ENCODE results near the gene HEPACAM.
A peak's percentile ranks its signal among the peaks of the same experiment; 100 is the strongest.

HEPACAM gene

DNA sequence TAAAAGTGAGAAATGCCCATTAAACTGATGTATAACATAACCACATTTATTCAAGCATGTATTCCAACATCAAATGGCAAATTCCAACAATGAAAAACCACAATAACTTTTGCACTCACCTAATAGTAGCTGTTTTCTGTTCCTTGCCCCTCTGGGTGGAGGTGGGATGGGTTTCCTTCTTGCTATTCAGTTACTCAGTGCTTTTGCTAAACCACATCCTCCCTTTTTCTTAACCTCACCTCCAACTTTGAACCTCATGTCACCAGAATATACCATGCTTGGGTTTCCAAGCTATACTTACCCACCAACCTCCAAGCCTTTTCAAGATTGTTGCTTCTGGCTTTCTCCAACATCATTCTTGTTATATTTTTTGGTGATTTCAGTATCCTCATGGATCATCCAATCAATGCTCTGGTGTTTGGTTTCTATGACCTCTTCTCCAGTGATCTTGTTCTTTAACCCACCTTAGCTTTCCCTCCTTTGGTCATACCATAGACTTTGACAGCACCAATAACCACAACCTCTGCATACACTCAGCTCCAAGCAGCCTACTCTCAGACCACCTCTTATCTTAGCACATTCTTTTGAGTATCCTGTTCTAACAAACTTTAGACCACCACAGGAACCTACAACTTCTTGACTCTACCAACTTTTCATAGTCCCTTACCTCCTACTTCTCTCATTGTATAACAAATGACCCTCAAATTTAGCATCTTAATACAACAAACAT, 14.9 kb upstream of the HEPACAM start:
- no peak overlapping the region for H2AFZ ChIP-seq (ENCODE audit: low read depth, low read length)
- no peak overlapping the region for H2BK5ac ChIP-seq (ENCODE audit: low read depth, low read length, poor library complexity, severe bottlenecking)
- no peak overlapping the region for H3K4me3 ChIP-seq (ENCODE audit: insufficient read depth in 1 of 2, low read depth in 1 of 2, low read length in 2 of 2)
- H2BK12ac ChIP-seq (ENCODE audit: low read length in 2 of 2) = no peak overlapping the region
- no peak overlapping the region for H3K27ac ChIP-seq (ENCODE audit: low read length, poor library complexity, severe bottlenecking)
- no peak overlapping the region for H3K4me2 ChIP-seq (ENCODE audit: low read length, poor library complexity, severe bottlenecking)
- no peaks in the 10 kb centered on the region for H3K27me3 ChIP-seq (ENCODE audit: control insufficient read depth in 1 of 2, insufficient read depth in 1 of 2, low read length in 2 of 2)
- DNase-seq = no peak
- no peaks in the 10 kb centered on the region for H3K79me1 ChIP-seq (replicated peaks; ENCODE audit: low read length, poor library complexity, severe bottlenecking)
- no peak overlapping the region for H4K8ac ChIP-seq (ENCODE audit: low read length)
- H3K9ac ChIP-seq (ENCODE audit: low read length) = no peak overlapping the region
- H3K4me1 ChIP-seq (ENCODE audit: control insufficient read depth, insufficient read depth, low read depth, low read length) = peaks cover 2% of the 10 kb centered on the region
- H3K14ac ChIP-seq (ENCODE audit: low read length in 2 of 2) = no peak overlapping the region
- no peaks in the 10 kb centered on the region for H3K36me3 ChIP-seq (ENCODE audit: control insufficient read depth in 1 of 2, insufficient read depth in 2 of 2, low read depth in 1 of 2, low read length in 2 of 2)
- no peak overlapping the region for H2AK5ac ChIP-seq (ENCODE audit: low read length, severe bottlenecking)
- no peak overlapping the region for H4K91ac ChIP-seq (ENCODE audit: low read length)
- no peak overlapping the region for H2BK15ac ChIP-seq (ENCODE audit: low read depth, poor library complexity, severe bottlenecking)
- no peak overlapping the region for H3K23ac ChIP-seq (ENCODE audit: low read length in 2 of 2)
- H3K9me3 ChIP-seq (ENCODE audit: control insufficient read depth, low read length) = peaks cover 2% of the 10 kb centered on the region
- H3K4ac ChIP-seq (ENCODE audit: low read depth in 1 of 2, low read length in 2 of 2) = no peak overlapping the region
- no peak overlapping the region for H2BK120ac ChIP-seq (ENCODE audit: low read depth, low read length)
- H3K18ac ChIP-seq (ENCODE audit: low read depth in 1 of 2, low read length in 2 of 2) = no peak overlapping the region

GRCh38 chr11:124946735-124947141, 10.9 kb upstream of the HEPACAM start:
- Histone ChIP-seq H3K79me1 (replicated peaks; ENCODE audit: low read length, poor library complexity, severe bottlenecking) (no peaks in the 10 kb centered on the region), H4K91ac (ENCODE audit: low read length) (no peak overlapping the region), H2BK5ac (ENCODE audit: low read depth, low read length, poor library complexity, severe bottlenecking) (no peak overlapping the region), H3K4me2 (ENCODE audit: low read length, poor library complexity, severe bottlenecking) (no peak overlapping the region), H3K4ac (ENCODE audit: low read depth in 1 of 2, low read length in 2 of 2) (no peak overlapping the region), H3K9ac (ENCODE audit: low read length) (peak overlapping the region; percentile 68), H2BK12ac (ENCODE audit: low read length in 2 of 2) (no peak overlapping the region), H3K14ac (ENCODE audit: low read length in 2 of 2) (no peak overlapping the region), H2BK120ac (ENCODE audit: low read depth, low read length) (no peak overlapping the region), H3K4me1 (ENCODE audit: control insufficient read depth, insufficient read depth, low read depth, low read length) (no peaks in the 10 kb centered on the region), H2AFZ (ENCODE audit: low read depth, low read length) (no peak overlapping the region), H3K27me3 (ENCODE audit: control insufficient read depth in 1 of 2, insufficient read depth in 1 of 2, low read length in 2 of 2) (no peaks in the 10 kb centered on the region), H3K9me3 (ENCODE audit: control insufficient read depth, low read length) (peaks cover 2% of the 10 kb centered on the region), H4K8ac (ENCODE audit: low read length) (no peak overlapping the region), H3K36me3 (ENCODE audit: control insufficient read depth in 1 of 2, insufficient read depth in 2 of 2, low read depth in 1 of 2, low read length in 2 of 2) (no peaks in the 10 kb centered on the region), H2BK15ac (ENCODE audit: low read depth, poor library complexity, severe bottlenecking) (no peak overlapping the region), H3K18ac (ENCODE audit: low read depth in 1 of 2, low read length in 2 of 2) (no peak overlapping the region), H3K27ac (ENCODE audit: low read length, poor library complexity, severe bottlenecking) (no peak overlapping the region), H2AK5ac (ENCODE audit: low read length, severe bottlenecking) (no peak overlapping the region), H3K23ac (ENCODE audit: low read length in 2 of 2) (no peak overlapping the region), H3K4me3 (ENCODE audit: insufficient read depth in 1 of 2, low read depth in 1 of 2, low read length in 2 of 2) (no peak overlapping the region)
- WGBS = 73% methylated on average over 2 of the region's 2 CpGs
- DNase-seq = no peak

DNA sequence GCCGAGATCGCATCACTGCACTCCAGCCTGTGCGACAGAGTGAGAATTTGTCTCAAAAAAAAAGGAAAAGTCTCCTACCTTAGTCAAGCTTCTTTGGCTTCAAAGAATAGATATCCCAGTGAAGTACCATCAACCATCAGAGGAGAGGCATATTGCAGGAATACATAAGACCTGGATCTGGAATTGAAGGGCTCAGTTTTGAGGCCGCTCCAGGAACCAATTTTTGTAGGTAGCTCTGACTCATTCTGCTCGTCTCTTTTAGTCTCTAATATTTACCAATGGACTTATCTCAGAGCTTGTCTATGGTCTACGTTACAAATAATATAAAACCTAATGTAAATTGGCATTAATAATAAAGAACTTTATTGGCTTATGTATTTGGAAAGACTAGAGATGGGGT, 10.0 kb upstream of the HEPACAM start:
- no peaks in the 10 kb centered on the region for H3K79me1 ChIP-seq (replicated peaks; ENCODE audit: low read length, poor library complexity, severe bottlenecking)
- H2BK120ac ChIP-seq (ENCODE audit: low read depth, low read length) = no peak overlapping the region
- H2BK15ac ChIP-seq (ENCODE audit: low read depth, poor library complexity, severe bottlenecking) = no peak overlapping the region
- DNase-seq = no peak
- H3K4me3 ChIP-seq (ENCODE audit: insufficient read depth in 1 of 2, low read depth in 1 of 2, low read length in 2 of 2) = no peak overlapping the region
- H2BK5ac ChIP-seq (ENCODE audit: low read depth, low read length, poor library complexity, severe bottlenecking) = no peak overlapping the region
- no peak overlapping the region for H3K9ac ChIP-seq (ENCODE audit: low read length)
- H3K23ac ChIP-seq (ENCODE audit: low read length in 2 of 2) = no peak overlapping the region
- H4K8ac ChIP-seq (ENCODE audit: low read length) = no peak overlapping the region
- no peak overlapping the region for H3K18ac ChIP-seq (ENCODE audit: low read depth in 1 of 2, low read length in 2 of 2)
- no peak overlapping the region for H2AK5ac ChIP-seq (ENCODE audit: low read length, severe bottlenecking)
- no peaks in the 10 kb centered on the region for H3K27me3 ChIP-seq (ENCODE audit: control insufficient read depth in 1 of 2, insufficient read depth in 1 of 2, low read length in 2 of 2)
- no peak overlapping the region for H4K91ac ChIP-seq (ENCODE audit: low read length)
- H3K4me1 ChIP-seq (ENCODE audit: control insufficient read depth, insufficient read depth, low read depth, low read length) = no peaks in the 10 kb centered on the region
- 40% methylated on average over 3 of the region's 6 CpGs for WGBS
- no peak overlapping the region for H2BK12ac ChIP-seq (ENCODE audit: low read length in 2 of 2)
- H3K4ac ChIP-seq (ENCODE audit: low read depth in 1 of 2, low read length in 2 of 2) = no peak overlapping the region
- H3K9me3 ChIP-seq (ENCODE audit: control insufficient read depth, low read length) = peaks cover 2% of the 10 kb centered on the region
- H2AFZ ChIP-seq (ENCODE audit: low read depth, low read length) = no peak overlapping the region
- H3K14ac ChIP-seq (ENCODE audit: low read length in 2 of 2) = no peak overlapping the region
- H3K4me2 ChIP-seq (ENCODE audit: low read length, poor library complexity, severe bottlenecking) = no peak overlapping the region
- no peak overlapping the region for H3K27ac ChIP-seq (ENCODE audit: low read length, poor library complexity, severe bottlenecking)
- H3K36me3 ChIP-seq (ENCODE audit: control insufficient read depth in 1 of 2, insufficient read depth in 2 of 2, low read depth in 1 of 2, low read length in 2 of 2) = no peaks in the 10 kb centered on the region

DNA sequence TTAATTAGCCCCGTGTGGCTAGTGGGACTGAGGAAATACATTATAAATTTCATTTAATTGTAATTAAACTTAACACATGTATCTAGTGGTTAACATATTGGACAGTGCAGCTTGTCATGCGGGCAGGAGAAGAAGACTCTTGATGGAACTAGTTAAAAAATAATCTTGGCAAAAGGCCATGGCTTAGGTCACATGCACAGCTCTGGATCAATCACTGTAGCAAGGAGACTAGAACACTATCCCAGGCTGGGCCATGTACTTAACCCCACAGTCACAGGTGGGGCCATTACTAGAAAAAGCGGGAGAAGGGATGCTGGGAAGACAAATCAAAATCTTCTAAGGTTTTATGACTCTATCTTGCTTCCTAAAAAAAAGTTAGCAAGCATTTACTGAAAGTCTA, 8.7 kb upstream of the HEPACAM start:
- Histone ChIP-seq H3K23ac (ENCODE audit: low read length in 2 of 2) (no peak overlapping the region), H3K4ac (ENCODE audit: low read depth in 1 of 2, low read length in 2 of 2) (no peak overlapping the region), H3K9me3 (ENCODE audit: control insufficient read depth, low read length) (peaks cover 2% of the 10 kb centered on the region), H3K27ac (ENCODE audit: low read length, poor library complexity, severe bottlenecking) (no peak overlapping the region), H2AFZ (ENCODE audit: low read depth, low read length) (no peak overlapping the region), H3K4me3 (ENCODE audit: insufficient read depth in 1 of 2, low read depth in 1 of 2, low read length in 2 of 2) (no peak overlapping the region), H2BK15ac (ENCODE audit: low read depth, poor library complexity, severe bottlenecking) (no peak overlapping the region), H2BK12ac (ENCODE audit: low read length in 2 of 2) (no peak overlapping the region), H2AK5ac (ENCODE audit: low read length, severe bottlenecking) (no peak overlapping the region), H3K79me1 (replicated peaks; ENCODE audit: low read length, poor library complexity, severe bottlenecking) (no peaks in the 10 kb centered on the region), H3K36me3 (ENCODE audit: control insufficient read depth in 1 of 2, insufficient read depth in 2 of 2, low read depth in 1 of 2, low read length in 2 of 2) (no peaks in the 10 kb centered on the region), H4K8ac (ENCODE audit: low read length) (no peak overlapping the region), H3K4me1 (ENCODE audit: control insufficient read depth, insufficient read depth, low read depth, low read length) (no peaks in the 10 kb centered on the region), H4K91ac (ENCODE audit: low read length) (no peak overlapping the region), H3K18ac (ENCODE audit: low read depth in 1 of 2, low read length in 2 of 2) (no peak overlapping the region), H3K14ac (ENCODE audit: low read length in 2 of 2) (no peak overlapping the region), H3K9ac (ENCODE audit: low read length) (no peak overlapping the region), H2BK5ac (ENCODE audit: low read depth, low read length, poor library complexity, severe bottlenecking) (no peak overlapping the region), H2BK120ac (ENCODE audit: low read depth, low read length) (no peak overlapping the region), H3K4me2 (ENCODE audit: low read length, poor library complexity, severe bottlenecking) (no peak overlapping the region), H3K27me3 (ENCODE audit: control insufficient read depth in 1 of 2, insufficient read depth in 1 of 2, low read length in 2 of 2) (no peaks in the 10 kb centered on the region)
- WGBS = 94% methylated on average over 2 of the region's 3 CpGs
- no peak for DNase-seq
